ENCODE data around the gene EXOSC7. TPM values are rescaled to one million over a fixed set of nuclear protein-coding genes. Genes with fewer than 3 reads are reported as not detected.
"Not testable (repeated sequence)": the region's sequence is repeated elsewhere in the genome, so short reads cannot be mapped to it uniquely, and the experiment has no call there.

EXOSC7 gene
- total RNA-seq, 1 donor from 2014 or later = 49.7 TPM

DNA sequence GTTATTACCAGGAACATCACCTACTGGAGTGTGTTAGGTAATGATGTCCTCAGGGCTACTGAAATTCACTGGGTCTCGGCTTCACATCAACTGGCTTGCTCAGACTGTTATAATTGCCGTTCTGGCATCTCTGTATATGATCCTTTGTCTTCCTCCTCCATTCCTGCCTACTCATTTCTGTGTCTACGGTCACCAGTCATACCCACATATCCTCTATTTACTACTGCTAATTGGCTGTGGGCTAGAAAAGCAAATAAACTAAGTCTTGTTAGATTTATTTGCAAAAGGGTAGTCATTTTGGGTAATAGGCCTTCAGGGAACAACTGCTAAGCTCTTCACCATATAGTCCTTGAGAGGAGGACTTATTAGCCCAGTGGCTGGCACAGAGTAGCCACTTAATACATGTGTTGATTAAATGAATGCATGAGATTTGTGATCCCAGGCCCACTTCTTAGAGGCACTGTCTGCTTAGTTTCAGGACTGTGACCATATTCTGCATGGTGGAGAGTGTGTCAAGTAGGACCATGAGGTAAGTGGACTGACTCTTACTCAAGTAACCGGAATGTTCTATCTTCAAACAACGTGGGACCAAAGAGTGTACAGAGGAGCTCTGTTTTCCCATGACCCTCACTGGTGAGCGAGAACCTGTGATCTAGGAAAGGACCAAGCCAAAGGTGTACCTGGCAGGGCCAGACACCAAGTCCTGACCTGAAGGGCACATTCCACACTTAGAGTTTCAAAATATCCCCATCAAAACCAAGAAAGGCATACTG lies 13.2 kb upstream of the EXOSC7 start:
- no peak for DNase-seq

DNA sequence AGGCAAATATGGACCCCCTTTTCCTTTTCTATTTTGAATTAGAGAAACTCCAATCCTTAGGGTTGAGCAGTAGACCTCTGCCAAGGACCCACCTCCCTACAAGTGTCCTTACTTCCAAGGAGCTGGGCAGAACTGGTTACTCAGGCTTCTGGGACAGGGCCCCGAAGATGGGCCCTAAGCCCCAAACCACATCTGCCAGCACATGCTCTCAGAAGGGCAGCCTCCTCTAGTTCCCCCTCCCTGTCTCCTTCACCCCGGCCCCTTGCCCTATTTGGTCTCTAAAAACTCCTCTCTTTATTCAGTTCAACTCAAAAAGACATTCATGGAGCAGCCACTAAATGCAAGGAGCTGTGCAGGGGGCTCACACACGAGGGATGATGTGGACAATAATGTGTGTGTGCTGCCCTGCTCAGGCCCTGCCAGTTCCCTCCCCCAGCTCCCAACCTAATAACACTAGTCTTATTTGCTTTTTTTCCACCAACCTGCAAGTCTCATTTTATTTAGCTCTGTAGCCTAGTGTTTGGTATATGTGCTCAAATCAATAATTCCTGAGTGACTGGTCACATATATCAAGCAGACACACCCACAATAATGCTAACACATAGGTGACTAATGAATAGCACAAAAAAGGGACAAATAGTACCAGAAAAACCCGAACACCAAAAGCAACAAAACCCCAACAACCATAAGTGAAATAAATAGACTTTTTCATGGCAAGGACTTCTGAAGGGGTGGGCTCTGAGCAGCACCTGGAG lies 12.3 kb upstream of the EXOSC7 start:
- peak; percentile 11 for DNase-seq

DNA sequence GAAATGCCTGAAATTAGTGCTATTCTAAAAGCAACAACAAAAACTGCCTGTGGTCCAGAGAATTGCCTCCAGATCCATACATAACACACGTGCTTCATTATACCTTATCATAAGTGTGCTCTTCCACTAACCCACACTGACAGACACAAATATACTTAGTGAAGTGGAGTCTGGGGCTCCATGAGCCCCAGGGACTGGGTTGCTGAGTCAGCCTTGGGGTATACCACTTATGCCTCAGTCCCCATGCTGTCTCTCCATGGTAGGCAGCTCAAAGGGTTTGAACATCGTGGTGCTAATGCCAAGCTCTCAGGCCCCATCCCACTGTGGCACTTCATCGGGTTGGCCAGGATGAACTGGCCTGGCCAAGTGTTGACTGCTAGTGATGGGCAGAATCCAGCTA lies 10.9 kb upstream of the EXOSC7 start:
- no peak for DNase-seq

DNA sequence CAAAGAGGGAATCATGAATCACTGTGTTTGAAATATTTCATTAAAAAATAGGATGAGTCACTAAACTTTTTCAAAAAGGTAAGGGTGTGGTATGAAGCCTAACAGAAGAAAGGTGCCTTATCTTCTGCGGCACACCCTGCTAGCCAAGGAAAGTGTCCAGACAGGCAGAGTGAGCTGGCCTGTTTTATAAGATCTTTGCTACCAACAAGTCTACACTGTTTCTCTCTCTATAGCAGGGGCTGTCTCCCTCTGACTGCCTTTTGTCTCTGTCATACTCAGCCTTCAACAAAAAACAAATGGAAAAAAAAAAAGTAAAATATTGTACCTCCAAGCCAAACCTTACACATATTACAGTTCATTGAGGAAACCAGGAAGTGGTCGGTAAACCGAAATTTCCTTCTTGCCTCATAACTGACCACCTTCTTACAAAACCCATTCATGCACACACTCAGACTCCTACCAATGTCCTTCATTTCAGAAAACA lies 9.2 kb upstream of the EXOSC7 start:
- peak; percentile 11 for DNase-seq

DNA sequence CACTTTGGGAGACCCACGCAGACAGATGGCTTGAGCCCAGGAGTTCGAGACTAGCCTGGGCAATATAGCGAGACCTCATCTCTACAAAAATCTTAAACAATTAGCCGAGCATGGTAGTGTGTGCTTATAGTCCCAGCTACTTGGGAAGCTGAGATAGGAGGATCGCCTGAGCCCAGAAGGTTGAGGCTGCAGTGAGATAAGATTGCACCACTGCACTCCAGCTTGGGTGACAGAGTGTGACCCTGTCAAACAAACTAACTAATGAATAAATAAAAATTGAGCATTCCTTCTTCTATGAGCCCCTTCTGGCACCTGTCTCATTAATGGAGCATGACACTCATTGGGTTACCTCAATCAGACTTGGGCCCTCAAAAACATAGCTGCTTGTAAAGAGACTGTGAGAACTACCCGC lies 7.6 kb upstream of the EXOSC7 start:
- no peak for DNase-seq

DNA sequence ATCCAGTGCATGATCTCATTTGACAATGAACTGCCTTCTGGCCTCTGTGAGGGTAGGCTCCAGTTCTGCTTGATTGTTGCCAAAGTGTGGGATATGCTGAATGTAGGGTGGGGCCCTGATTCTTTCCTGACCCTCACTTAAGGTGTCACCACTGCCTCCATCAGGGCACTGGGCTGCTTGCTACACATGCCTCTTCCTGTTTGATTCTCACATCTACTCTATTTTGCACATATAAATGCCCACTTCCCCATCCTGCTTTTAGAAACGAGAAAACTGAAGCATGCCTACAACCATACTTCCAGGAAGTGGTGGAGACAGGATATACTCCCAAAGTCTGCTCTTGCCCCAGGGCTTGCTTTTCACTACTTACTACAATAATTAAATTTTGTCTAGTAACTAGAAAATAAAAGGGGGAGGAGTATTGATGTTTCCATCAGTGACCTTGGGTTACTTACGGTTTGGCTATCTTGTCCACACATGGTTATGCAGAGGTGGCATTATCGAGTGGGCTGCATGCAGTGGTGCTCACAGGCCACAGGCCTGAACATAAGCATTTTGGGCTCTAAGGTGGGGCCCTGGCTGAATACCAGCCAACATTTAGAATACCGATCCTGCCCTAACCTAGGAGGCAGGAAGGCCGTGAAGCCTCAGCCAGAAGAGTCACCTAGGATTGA lies 6.8 kb upstream of the EXOSC7 start:
- DNase-seq = no peak

DNA sequence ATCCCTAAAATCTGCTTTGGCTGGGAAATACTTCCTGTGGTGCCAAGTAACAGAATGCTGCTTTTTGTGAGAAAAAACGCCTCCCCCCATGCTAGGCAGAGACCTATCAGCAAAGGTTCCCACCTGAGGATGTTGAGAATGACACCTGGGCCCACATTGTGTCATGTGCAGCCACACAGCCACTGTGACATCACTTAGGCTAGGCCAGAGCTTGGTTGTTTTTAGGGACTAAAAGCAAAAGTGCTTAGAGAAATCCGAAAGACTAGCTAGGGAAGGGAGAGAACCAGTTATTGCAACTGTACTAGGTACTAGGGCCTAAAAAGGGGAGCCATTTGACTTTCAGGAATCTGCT lies 6.2 kb upstream of the EXOSC7 start:
- DNase-seq = no peak

DNA sequence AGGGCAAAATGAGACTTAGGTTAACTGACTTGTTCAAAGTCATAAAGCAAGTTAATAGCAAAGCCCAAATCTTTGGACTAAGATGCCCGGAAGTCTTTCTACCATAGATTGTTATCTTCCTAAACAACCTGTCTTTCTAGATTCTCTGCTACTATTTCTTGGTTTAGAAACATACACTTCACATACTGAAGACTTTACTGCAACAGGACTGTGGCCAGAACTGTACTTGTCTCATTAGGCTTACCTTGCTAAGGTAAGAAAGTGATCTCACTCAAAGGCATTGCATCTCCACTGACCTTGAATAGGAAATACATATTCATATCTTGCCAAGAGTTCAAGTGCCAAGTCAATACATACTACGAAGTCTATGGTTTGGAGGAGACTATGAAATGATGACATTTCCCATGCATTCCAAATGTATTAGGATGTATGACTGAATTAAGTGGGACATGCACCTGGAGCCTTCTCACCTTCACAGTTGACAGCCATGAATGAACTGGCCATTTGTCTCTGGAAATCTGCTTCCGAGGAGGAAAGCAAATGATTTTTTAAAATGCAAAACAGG lies 5.0 kb upstream of the EXOSC7 start:
- DNase-seq = no peak

DNA sequence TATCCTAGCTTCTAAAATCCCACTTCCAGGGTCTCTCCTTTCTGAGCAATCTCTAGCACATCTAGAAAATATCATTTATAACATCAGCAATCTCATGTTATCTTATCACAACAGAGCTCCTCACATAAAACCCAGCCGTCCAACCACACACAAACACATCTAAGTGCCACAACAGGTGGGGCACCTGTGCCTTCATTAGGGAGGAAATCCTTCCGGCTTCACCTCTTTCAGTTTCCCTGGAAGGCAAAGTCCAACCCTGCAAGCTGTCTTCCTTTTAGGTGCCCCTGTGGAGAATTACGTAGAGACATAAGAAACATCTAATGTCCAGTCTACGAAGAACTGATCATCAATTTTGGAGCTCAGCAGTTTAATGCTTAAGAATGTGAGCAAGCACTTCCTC lies 1.6 kb upstream of the EXOSC7 start:
- DNase-seq = no peak

DNA sequence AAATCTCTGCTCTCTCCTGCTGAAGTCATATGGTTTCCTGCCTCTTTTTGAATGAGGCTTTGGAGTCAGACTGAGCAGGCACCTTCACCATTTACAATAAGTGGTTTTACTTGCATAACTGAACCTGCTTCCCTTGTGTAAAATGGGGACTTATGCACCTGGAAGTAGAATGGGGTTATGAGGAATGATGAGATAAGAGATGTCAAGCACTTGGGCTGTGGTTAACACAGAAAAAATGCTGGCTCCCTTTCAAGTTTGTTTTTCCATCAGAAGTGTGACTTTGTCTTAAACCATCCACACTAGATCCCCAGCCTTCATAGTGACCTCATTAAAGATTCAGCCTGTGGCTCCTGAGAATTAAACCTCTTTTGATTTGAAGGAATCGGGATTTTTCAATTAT lies 5.2 kb downstream of the EXOSC7 start:
- no peak for DNase-seq

DNA sequence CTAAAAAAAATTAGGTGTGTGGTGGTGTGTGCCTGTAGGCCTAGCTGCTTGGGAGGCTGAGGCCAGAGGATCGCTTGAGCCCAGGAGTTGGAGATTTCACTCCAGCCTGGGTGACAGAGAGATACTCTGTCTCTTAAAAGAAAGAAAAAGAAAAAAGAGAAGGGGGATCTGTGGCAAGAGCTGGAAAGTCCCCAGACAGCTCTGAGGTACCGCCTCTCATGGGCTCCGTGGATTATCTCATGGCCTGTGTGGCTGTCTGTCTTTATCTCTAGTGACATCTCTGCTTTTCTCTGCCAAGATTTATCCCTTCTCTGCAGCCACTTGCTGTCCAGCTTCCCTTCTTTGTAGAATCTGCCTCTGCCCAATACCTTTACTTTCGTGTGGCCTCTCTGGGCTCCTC lies 5.7 kb downstream of the EXOSC7 start:
- no peak for DNase-seq

DNA sequence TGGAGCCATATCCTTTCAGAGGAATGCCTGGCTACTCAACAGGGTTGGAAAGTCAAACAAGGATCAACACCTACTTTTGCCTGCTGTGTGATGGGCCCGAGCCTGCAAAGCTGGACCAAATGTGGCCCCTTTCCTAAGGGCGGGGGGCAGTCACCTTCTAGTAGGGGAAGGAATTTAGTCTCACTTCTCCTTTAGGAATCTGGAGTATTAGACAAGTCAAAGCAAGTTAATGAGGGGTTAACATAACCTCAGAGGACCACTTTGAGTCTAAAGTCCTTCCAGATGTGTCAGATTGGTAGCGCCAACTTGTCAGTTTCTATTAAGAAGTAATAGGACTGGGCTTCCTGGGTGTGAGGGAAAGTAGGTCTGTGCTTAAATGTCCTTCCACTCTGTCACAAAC lies 6.8 kb downstream of the EXOSC7 start:
- no peak for DNase-seq

DNA sequence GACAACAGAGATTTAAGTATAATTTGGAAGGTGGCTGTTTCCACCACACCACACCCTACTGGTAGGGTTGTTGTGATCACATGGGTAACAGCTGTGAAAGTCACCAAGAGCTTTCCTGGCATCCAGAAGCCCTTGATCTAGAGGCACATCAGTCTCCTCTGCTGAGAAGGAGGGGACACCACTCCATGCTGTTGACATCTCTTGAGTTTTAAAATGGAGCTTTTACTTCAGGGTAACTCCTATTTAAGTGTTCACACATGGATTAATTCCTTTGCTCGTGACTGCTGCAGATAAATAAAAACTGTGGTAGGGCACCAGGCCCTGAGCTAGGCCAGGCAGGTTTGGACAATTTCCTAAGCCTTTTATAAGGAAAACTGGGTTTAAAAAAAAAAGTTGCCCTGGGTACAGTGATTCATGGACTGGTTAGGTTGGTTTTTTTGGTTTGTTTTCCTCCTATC lies 7.5 kb downstream of the EXOSC7 start:
- DNase-seq = peak; percentile 62

DNA sequence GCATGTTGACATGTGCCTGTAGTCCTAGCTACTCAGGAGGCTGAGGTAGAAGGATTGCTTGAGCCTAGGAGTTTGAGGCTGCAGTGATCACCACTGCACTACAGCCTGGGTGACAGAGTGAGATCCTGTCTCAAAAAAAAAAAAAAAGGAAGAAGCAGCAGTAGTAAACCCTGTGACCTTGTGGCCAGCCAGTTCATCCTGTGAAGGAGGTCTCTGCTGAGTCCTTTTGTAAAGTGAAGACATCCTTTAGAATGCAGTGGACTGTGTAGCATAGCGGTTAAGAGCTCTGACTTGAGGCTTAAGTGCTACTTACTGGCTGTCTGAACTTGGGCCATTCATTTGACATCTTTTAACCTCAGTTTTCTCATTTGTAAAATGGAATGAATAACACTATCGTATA lies 8.3 kb downstream of the EXOSC7 start:
- DNase-seq = no peak

DNA sequence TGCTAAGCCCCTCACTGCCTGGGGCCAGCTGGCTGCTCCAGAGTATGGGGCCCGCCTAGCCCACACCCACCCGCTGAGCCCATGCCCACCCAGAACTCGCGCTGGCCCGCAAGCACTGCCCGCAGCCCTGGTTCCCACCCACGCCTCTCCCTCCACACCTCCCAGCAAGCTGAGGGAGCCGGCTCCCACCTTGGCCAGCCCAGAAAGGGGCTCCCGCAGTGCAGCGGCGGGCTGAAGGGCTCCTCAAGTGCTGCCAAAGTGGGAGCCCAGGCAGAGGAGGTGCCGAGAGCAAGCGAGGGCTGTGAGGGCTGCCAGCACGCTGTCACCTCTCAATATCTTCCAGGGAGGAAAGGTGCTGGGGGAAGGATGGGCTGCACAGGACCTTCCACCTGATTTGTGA lies 10.3 kb downstream of the EXOSC7 start:
- not testable (repeated sequence) for DNase-seq

DNA sequence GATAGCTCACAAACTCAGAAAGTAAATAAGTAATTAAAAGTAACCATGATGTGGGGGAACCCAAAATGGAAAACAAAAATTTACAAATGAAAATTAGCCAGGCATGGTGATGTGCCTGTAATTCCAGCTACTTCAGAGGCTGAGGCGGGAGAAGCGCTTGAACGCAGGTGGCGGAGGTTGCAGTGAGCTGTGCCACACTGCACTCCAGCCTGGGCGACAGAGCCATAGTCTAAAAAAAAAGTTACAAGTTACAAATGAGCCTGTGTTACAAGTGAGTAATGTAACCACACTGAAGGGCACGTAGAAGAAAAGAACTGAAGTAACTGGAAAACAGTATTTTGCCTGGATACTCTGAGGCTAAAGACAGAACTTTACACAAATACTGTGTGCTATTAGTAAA lies 11.3 kb downstream of the EXOSC7 start:
- DNase-seq = no peak

DNA sequence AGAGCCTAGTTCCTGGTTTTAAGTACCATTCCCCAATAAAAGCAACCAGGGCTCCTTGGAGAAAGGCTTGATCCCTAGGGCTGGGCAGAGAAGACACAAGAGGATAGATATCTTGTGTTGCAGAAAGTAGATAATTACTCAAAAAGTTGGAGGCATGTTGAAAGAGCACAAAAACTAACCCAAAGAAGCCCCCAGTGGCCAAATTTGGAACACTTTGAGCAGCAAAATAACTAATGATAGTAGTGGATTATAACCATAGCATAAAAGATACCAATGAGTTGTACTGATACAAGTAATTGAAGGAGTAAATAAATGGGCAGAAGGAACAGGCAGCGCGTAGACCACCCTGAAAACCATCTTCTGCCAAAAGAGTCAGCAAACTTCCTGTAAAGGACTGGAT lies 12.0 kb downstream of the EXOSC7 start:
- DNase-seq = no peak

DNA sequence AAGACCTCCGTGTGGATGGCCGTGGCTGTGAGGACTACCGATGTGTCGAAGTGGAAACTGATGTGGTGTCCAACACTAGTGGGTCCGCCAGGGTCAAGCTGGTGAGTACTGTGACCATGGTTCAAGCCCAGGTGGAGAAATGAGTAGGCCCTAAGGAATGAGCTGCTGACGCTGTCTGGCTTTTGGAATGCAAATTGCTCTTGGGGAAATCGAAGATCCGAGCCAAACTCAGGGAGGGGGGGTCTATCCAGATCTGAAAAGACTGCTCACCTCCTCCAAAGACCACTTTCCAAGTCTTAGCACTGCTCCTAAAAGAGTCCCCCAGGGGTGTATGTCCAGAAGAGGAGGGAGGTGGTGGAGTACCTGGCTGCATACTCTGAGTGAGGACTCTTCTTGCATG lies 13.1 kb downstream of the EXOSC7 start:
- no peak for DNase-seq

DNA sequence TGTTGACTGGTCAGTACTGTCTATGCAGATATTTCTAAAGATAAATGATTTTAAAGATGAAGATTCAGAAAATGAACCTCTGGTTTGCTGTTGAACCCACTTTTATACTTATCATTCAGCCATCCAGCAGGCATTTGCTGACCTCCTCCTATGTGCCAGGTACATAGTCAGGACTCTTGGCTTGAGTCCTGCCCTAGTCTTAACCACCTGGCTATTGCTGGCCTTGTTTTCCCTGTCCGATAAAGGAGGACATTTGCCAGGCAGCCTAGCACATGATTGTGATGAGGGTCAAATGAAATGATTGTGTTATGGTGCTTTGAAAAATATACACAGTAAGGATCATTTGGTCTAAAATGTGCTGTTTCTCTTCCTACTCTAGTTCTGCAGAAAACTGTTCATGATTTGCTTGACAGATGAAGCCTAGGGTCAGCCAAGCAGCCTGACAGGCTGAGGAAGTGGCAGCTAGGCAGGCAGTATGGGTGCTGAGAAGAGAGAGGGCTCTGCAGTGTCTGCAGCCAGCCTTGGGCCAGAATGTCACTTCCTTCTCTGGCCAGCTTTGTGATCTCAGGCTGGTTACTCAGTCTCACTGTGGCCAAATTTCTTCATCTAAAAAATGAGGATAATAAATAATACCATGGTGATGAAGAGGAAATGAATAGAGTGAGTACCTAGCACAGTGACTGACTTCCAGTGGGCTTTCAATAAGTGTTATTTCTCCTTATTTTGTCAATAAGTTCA lies 13.8 kb downstream of the EXOSC7 start:
- no peak for DNase-seq

DNA sequence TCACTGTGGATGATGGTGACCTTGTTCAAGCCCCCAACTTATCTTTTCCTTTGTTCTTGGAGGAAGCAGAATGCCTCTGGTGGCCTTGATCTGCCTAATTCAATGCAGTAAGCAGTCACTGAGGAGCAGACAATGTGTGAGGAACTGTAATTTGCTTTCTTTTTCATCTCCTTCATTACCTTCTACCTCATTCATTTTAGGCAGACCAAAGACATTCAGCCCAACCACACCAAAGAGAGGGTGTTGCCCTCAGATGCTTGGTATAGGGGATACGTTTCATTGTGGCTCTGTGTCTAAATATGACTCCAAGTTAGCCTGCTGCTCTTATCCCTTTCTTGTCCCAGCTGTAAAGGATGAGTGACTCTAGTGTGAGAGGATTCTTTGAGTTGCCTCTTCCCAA lies 15.3 kb downstream of the EXOSC7 start:
- no peak for DNase-seq

DNA sequence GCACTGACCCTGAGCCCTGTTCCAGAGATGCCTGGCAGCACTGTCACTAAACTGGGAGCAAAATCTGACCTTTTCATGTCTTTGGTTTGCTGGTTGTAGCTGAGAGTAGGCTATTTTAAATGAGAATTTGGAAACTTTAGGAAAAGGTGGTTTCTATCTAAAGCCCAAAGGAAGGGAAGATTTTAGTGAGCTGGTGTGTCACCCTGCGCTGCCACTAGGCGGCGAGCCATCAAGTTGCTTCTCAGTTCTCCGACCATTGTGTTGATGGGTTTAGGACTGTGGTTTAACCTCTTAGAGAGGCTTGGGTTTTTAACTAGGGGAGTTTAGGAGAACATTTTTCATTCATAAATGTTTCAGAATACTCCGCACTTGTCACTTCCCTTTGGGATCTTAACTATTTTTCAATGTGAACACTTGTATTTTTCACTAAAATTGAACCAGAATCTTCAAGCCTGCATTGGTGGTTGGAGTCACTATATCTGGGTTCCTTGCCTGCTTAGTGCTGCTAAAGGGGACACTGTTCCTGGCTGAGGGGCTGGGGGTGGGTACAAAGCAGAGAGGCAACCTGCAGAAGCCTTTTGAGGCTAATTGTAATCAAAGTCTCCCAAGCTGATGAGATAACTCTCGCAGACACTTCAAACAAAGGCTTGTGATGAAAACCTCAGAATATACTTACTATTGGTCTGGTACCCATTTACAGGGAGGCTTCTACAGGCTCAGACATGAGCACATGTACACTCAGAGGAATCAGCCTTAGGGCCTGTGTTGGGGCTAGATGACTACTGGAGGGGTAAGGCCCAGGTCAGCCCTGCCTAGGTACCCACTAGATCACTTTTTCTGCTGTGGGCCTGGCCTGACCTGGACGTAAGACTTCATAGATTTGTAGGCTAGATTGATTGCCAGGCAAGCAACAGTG lies 16.8 kb downstream of the EXOSC7 start:
- DNase-seq = no peak

Data from tongue (tissue), 2 donors.